Measurements from ENCODE around the gene RFPL4AL1. TPM values are rescaled to one million over a fixed set of nuclear protein-coding genes. Genes with fewer than 3 reads are reported as not detected.
"Not testable (repeated sequence)": the region's sequence is repeated elsewhere in the genome, so short reads cannot be mapped to it uniquely, and the experiment has no call there.

Gene RFPL4AL1
- not detected for total RNA-seq
- not detected for total RNA-seq (2013)

DNA sequence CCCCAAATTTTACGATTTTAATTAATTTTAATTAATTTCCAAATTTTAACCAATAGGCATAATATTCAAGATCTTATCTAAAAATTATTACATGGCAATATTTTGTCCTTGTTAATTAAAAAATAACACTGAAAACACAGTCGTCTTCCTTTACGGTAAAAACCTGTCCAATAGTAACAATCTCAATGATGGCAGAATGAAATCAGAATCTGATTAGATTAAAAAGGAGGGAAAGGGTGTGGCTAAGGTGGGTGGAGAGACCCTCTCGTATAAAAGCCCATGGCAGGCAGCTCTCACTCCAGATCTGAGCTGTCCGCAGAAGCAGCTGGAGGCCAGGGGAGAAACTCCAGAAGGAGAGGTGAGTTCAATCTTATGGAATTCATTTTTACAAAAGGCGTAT lies at the start of gene RFPL4AL1:
Gene RFPL4AL1 (plus strand): TSS at position 301 of the 400 bp plus-strand sequence. CDS start 2,687 bp downstream, outside the sequence.
- H3K27ac ChIP-seq (ENCODE audit: low read length); H3K9me3 Mint-ChIP-seq; H3K4me1 Mint-ChIP-seq; H3K4me3 Mint-ChIP-seq; intact Hi-C loops (cut with micrococcal nuclease); H3K9me3 ChIP-seq (ENCODE audit: control insufficient read depth, insufficient read depth, low read length); H3K36me3 ChIP-seq (ENCODE audit: control insufficient read depth, insufficient read depth, low read length); H3K4me3 ChIP-seq (ENCODE audit: low read length); H3K36me3 Mint-ChIP-seq; ATAC-seq; DNase-seq; H3K4me1 ChIP-seq (ENCODE audit: control insufficient read depth, insufficient read depth, low read length); H3K27ac Mint-ChIP-seq; H3K27me3 ChIP-seq (ENCODE audit: control insufficient read depth, insufficient read depth, low read length): not testable (repeated sequence)
- peaks cover 14 to 23% of the 10 kb centered on the region in 2 donors for H3K27me3 Mint-ChIP-seq (ENCODE audit: low read depth in 2 of 2)
- 89% methylated on average over 4 of the region's 6 CpGs for WGBS (ENCODE audit: insufficient coverage)

DNA sequence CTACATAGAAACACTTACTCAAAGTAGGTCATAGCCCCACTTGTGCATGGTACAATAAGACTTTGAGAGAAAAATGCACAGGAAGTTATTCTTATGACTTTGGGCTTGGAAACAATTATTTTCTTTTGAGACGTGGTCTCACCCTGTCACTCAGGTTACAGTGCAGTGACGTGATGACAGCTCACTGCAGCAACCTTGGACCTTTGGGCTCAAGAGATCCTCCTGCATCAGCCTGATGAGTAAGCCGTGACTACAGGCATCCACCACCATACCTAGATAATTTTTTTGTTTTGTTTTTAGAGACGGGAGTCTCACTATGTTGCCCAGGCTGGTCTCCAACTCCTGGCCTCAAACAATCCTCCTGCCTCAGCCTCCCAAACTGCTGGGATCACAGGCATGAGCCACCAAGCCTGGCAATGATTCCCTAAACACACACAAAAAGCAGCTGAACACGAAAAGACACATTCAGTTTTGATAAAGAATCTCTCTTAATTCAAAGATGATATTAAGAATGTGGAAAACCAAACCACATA lies 48.6 kb upstream of the RFPL4AL1 start:
- Mint-ChIP-seq H3K36me3 (peaks cover 7% of the 10 kb centered on the region), H3K9me3 (peaks cover 2 to 3% of the 10 kb centered on the region in 2 donors), H3K4me1 (no peaks in the 10 kb centered on the region), H3K27ac (no peak overlapping the region), H3K27me3 (ENCODE audit: low read depth in 2 of 2) (peaks cover 23 to 38% of the 10 kb centered on the region in 2 donors), H3K4me3 (no peak overlapping the region)
- intact Hi-C loops (cut with micrococcal nuclease): no loop called here
- TF ChIP-seq CTCF (IDR thresholded peaks at IDR 0.05): no peak
- no peak for ATAC-seq
- Histone ChIP-seq H3K27ac (ENCODE audit: low read length) (no peak overlapping the region), H3K27me3 (ENCODE audit: control insufficient read depth, insufficient read depth, low read length) (peaks cover 4% of the 10 kb centered on the region), H3K9me3 (ENCODE audit: control insufficient read depth, insufficient read depth, low read length) (no peaks in the 10 kb centered on the region), H3K4me1 (ENCODE audit: control insufficient read depth, insufficient read depth, low read length) (no peaks in the 10 kb centered on the region), H3K4me3 (ENCODE audit: low read length) (no peak overlapping the region), H3K36me3 (ENCODE audit: control insufficient read depth, insufficient read depth, low read length) (no peaks in the 10 kb centered on the region)
- 63% methylated on average over 4 of the region's 5 CpGs for WGBS (ENCODE audit: insufficient coverage)
- DNase-seq: no peak

DNA sequence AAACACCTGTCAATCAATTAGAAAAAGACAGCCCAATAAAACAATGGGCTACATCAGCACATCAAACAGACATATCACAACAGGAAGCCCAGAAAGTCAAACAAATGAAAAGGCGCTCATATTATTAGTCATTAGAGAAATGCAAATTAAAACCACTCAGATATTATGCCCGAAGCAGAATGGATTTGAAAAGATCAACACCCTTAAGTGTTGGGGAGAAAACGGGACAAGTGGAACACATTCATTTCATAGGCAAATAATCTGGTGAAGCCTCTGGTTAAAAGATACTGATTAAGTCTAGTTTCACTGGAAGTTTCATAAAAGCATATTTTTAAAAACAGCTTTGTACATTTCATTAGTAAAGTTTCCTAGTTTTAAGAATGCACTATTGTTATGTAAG lies 48.1 kb upstream of the RFPL4AL1 start:
- TF ChIP-seq CTCF (IDR thresholded peaks at IDR 0.05): no peak
- Histone ChIP-seq H3K27ac (ENCODE audit: low read length) (no peak overlapping the region), H3K4me1 (ENCODE audit: control insufficient read depth, insufficient read depth, low read length) (no peaks in the 10 kb centered on the region), H3K27me3 (ENCODE audit: control insufficient read depth, insufficient read depth, low read length) (peaks cover 4% of the 10 kb centered on the region), H3K4me3 (ENCODE audit: low read length) (no peak overlapping the region), H3K9me3 (ENCODE audit: control insufficient read depth, insufficient read depth, low read length) (no peaks in the 10 kb centered on the region), H3K36me3 (ENCODE audit: control insufficient read depth, insufficient read depth, low read length) (no peaks in the 10 kb centered on the region)
- Mint-ChIP-seq H3K27me3 (ENCODE audit: low read depth in 2 of 2) (peaks cover 23 to 42% of the 10 kb centered on the region in 2 donors), H3K36me3 (peaks cover 7% of the 10 kb centered on the region), H3K27ac (no peak overlapping the region), H3K4me1 (no peaks in the 10 kb centered on the region), H3K9me3 (peaks cover 2 to 3% of the 10 kb centered on the region in 2 donors), H3K4me3 (no peak overlapping the region)
- DNase-seq (no peak), ATAC-seq (no peak)
- 76% methylated on average over 3 of the region's 3 CpGs for WGBS (ENCODE audit: insufficient coverage)
- intact Hi-C loops (cut with micrococcal nuclease): no loop called here

- H3K27ac Mint-ChIP-seq: no peak overlapping the region
- peaks cover 2 to 3% of the 10 kb centered on the region in 2 donors for H3K9me3 Mint-ChIP-seq
- Histone ChIP-seq H3K36me3 (ENCODE audit: control insufficient read depth, insufficient read depth, low read length) (no peaks in the 10 kb centered on the region), H3K9me3 (ENCODE audit: control insufficient read depth, insufficient read depth, low read length) (no peaks in the 10 kb centered on the region), H3K4me1 (ENCODE audit: control insufficient read depth, insufficient read depth, low read length) (no peaks in the 10 kb centered on the region), H3K27ac (ENCODE audit: low read length) (no peak overlapping the region), H3K4me3 (ENCODE audit: low read length) (no peak overlapping the region), H3K27me3 (ENCODE audit: control insufficient read depth, insufficient read depth, low read length) (peaks cover 4% of the 10 kb centered on the region)
- no peak for DNase-seq
- no peaks in the 10 kb centered on the region for H3K4me1 Mint-ChIP-seq
- H3K4me3 Mint-ChIP-seq: no peak overlapping the region
- 97% methylated on average over 7 of the region's 8 CpGs for WGBS (ENCODE audit: insufficient coverage)
- peaks cover 15 to 51% of the 10 kb centered on the region in 2 donors for H3K27me3 Mint-ChIP-seq (ENCODE audit: low read depth in 2 of 2)
- intact Hi-C loops (cut with micrococcal nuclease): no loop called here
- no peak for ATAC-seq
- peaks cover 7% of the 10 kb centered on the region for H3K36me3 Mint-ChIP-seq
- TF ChIP-seq CTCF (IDR thresholded peaks at IDR 0.05): no peak
Observed at GRCh38 chr19:55723491-55723890, 45.4 kb upstream of the RFPL4AL1 start.

GRCh38 chr19:55730378-55730777 lies 38.5 kb upstream of the RFPL4AL1 start:
- H3K27ac ChIP-seq (ENCODE audit: low read length); H3K27me3 ChIP-seq (ENCODE audit: control insufficient read depth, insufficient read depth, low read length); H3K4me1 ChIP-seq (ENCODE audit: control insufficient read depth, insufficient read depth, low read length); H3K27ac Mint-ChIP-seq; DNase-seq; H3K4me1 Mint-ChIP-seq; H3K9me3 Mint-ChIP-seq; intact Hi-C loops (cut with micrococcal nuclease); H3K9me3 ChIP-seq (ENCODE audit: control insufficient read depth, insufficient read depth, low read length); H3K4me3 Mint-ChIP-seq; ATAC-seq; H3K36me3 Mint-ChIP-seq; H3K4me3 ChIP-seq (ENCODE audit: low read length); H3K36me3 ChIP-seq (ENCODE audit: control insufficient read depth, insufficient read depth, low read length): not testable (repeated sequence)
- H3K27me3 Mint-ChIP-seq (ENCODE audit: low read depth in 2 of 2): peaks cover 2 to 18% of the 10 kb centered on the region in 2 donors
- 67% methylated on average over 2 of the region's 2 CpGs for WGBS (ENCODE audit: insufficient coverage)

Measured in natural killer cell (primary cell).